ENCODE measurements around the gene SREK1IP1. TPM values are rescaled to one million over a fixed set of nuclear protein-coding genes. Genes with fewer than 3 reads are reported as not detected.

Gene SREK1IP1
- total RNA-seq, 2 experiments from 2014 or later: 19.0 to 20.6 TPM

GRCh38 chr5:64786372-64786771 lies 17.9 kb upstream of the SREK1IP1 start:
- DNase-seq (no peak), ATAC-seq (ENCODE audit: low read depth) (no peak)
- Mint-ChIP-seq H3K36me3 (peaks cover 9% of the 10 kb centered on the region), H3K27me3 (no peaks in the 10 kb centered on the region), H3K4me3 (no peak overlapping the region), H3K27ac (no peak overlapping the region), H3K9me3 (no peaks in the 10 kb centered on the region), H3K4me1 (peaks cover 11% of the 10 kb centered on the region)
- POLR2A ChIA-PET: no interaction called here

DNA sequence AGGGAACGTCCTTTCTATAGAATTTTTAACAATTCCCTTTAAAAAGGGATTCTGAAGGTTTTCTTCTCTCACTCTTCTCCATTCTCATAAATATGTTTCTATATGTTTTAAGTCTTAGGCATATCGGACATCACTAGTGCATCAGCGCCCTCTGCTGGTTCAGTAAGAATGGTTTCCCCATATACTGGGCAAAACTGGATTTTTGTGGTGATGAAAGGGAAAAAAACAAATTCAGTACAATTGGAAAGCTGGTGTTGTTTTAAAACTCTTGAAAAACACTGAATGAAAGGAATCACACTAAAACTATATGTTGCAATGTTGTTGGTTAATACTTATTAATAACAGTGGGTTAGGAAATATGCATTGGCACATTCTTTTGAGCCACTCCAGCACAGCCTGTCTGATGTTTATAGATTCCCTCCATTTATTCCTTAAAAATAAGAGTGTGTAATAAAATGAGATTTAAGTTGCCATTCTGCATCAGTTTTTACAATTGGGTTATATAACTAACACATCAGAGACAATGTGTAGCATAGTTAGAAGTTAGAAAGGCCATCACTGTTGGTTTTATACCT lies 16.0 kb upstream of the SREK1IP1 start:
- H3K4me3 Mint-ChIP-seq: no peak overlapping the region
- peaks cover 15% of the 10 kb centered on the region for H3K36me3 Mint-ChIP-seq
- DNase-seq (peak; percentile 43), ATAC-seq (ENCODE audit: low read depth) (no peak)
- no peak overlapping the region for H3K27ac Mint-ChIP-seq
- H3K27me3 Mint-ChIP-seq: no peaks in the 10 kb centered on the region
- no peaks in the 10 kb centered on the region for H3K9me3 Mint-ChIP-seq
- peaks cover 6% of the 10 kb centered on the region for H3K4me1 Mint-ChIP-seq
- POLR2A ChIA-PET: no interaction called here

DNA sequence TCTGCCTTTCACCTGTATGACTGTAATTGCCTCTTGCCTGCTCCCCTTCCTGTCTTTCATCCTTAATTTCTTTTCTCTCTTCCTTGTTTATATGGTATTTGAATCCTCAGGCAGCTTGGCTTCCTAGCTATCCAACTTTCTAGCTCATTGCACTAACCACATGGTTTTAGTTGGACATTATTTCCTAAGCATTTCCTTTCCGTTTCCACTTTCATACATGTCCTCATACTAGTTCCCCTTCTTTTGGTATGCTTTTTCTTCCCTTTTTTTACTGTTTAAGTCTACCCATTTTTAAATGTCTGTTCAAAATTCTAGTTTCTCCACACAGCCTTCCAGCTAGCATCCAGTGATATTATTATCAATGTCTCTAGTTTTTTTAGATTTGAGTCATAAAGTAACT lies 6.8 kb upstream of the SREK1IP1 start:
- POLR2A ChIA-PET: no interaction called here
- H3K36me3 Mint-ChIP-seq: peaks cover 11% of the 10 kb centered on the region
- ATAC-seq (ENCODE audit: low read depth): no peak
- no peaks in the 10 kb centered on the region for H3K9me3 Mint-ChIP-seq
- H3K27me3 Mint-ChIP-seq: no peaks in the 10 kb centered on the region
- no peak overlapping the region for H3K27ac Mint-ChIP-seq
- no peak for DNase-seq
- no peak overlapping the region for H3K4me3 Mint-ChIP-seq
- H3K4me1 Mint-ChIP-seq: peaks cover 7% of the 10 kb centered on the region

GRCh38 chr5:64773533-64773932 lies 5.0 kb upstream of the SREK1IP1 start:
- DNase-seq (no peak), ATAC-seq (ENCODE audit: low read depth) (no peak)
- POLR2A ChIA-PET: no interaction called here
- Mint-ChIP-seq H3K4me1 (peaks cover 16% of the 10 kb centered on the region), H3K36me3 (peaks cover 1% of the 10 kb centered on the region), H3K27ac (no peak overlapping the region), H3K4me3 (no peak overlapping the region), H3K27me3 (no peaks in the 10 kb centered on the region), H3K9me3 (no peaks in the 10 kb centered on the region)

DNA sequence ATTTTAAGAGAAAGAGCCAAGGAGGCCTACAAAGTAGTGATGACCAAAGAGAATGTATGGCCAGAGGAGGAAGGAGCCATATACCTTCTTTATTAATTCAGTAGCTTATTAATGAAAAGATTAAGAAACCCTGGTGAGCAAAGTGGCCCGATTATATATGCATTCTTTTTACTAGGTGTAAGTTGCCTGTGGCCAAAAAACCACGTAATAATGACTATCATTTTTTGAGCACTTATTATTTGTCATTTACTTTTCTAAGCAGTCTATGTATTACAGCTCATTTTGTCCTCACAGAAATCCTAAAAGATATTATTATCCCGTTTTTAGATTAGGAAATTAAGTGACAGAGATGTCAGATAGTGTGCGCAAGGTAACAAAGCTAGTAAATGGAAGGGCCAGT lies 3.2 kb upstream of the SREK1IP1 start:
- no peak overlapping the region for H3K4me3 Mint-ChIP-seq
- peaks cover 22% of the 10 kb centered on the region for H3K4me1 Mint-ChIP-seq
- H3K36me3 Mint-ChIP-seq: no peaks in the 10 kb centered on the region
- no peaks in the 10 kb centered on the region for H3K27me3 Mint-ChIP-seq
- ATAC-seq (ENCODE audit: low read depth) (no peak), DNase-seq (no peak)
- no peak overlapping the region for H3K27ac Mint-ChIP-seq
- H3K9me3 Mint-ChIP-seq: no peaks in the 10 kb centered on the region
- POLR2A ChIA-PET: no interaction called here

GRCh38 chr5:64769855-64770254 lies 1.4 kb upstream of the SREK1IP1 start:
- Mint-ChIP-seq H3K27me3 (no peaks in the 10 kb centered on the region), H3K4me3 (peak overlapping the region; percentile 97), H3K4me1 (peaks cover 29% of the 10 kb centered on the region), H3K27ac (no peak overlapping the region), H3K36me3 (peaks cover 4% of the 10 kb centered on the region), H3K9me3 (no peaks in the 10 kb centered on the region)
- no peak for DNase-seq
- POLR2A ChIA-PET: no interaction called here
- no peak for ATAC-seq (ENCODE audit: low read depth)

- H3K4me3 Mint-ChIP-seq: peak overlapping the region; percentile 97
- ATAC-seq (ENCODE audit: low read depth) (peak; percentile 5), DNase-seq (peak; percentile 36)
- no peaks in the 10 kb centered on the region for H3K9me3 Mint-ChIP-seq
- peaks cover 23% of the 10 kb centered on the region for H3K4me1 Mint-ChIP-seq
- peak overlapping the region; percentile 96 for H3K27ac Mint-ChIP-seq
- peaks cover 9% of the 10 kb centered on the region for H3K36me3 Mint-ChIP-seq
- POLR2A ChIA-PET: no interaction called here
- no peaks in the 10 kb centered on the region for H3K27me3 Mint-ChIP-seq
Measured at GRCh38 chr5:64767959-64768357, 533 bp downstream of the SREK1IP1 start.

DNA sequence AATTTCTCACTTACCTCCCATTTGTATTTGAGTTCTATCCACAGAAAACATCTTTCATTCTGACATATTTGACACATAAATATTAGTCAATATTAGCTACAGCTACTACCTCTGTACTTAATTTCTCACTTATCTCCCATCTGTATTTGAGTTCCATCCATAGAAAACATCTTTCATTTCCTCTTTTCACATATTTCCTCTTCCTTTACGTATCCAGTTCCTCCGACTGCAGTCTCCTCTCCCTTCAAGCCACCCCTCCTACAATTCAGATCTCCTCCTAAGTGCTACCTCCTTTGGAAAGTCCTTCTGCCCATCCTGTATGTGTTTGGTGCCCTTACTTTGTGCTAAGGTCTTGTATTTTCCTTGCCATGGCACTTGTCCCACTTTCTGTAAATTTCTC lies 1.6 kb downstream of the SREK1IP1 start:
- ATAC-seq (ENCODE audit: low read depth): no peak

GRCh38 chr5:64765804-64766504 lies 2.5 kb downstream of the SREK1IP1 start:
- no peak overlapping the region for H3K4me3 Mint-ChIP-seq
- peak overlapping the region; percentile 3 for H3K27ac Mint-ChIP-seq
- no peaks in the 10 kb centered on the region for H3K27me3 Mint-ChIP-seq
- H3K9me3 Mint-ChIP-seq: no peaks in the 10 kb centered on the region
- POLR2A ChIA-PET: no interaction called here
- H3K36me3 Mint-ChIP-seq: peaks cover 9% of the 10 kb centered on the region
- DNase-seq (no peak), ATAC-seq (ENCODE audit: low read depth) (no peak)
- peaks cover 23% of the 10 kb centered on the region for H3K4me1 Mint-ChIP-seq

More for the DNA sequence above, 1.6 kb downstream of the SREK1IP1 start:
- H3K27ac Mint-ChIP-seq: no peak overlapping the region
- H3K27me3 Mint-ChIP-seq: no peaks in the 10 kb centered on the region
- no peak for DNase-seq
- POLR2A ChIA-PET: no interaction called here
- H3K4me3 Mint-ChIP-seq: peak overlapping the region; percentile 97
- peaks cover 23% of the 10 kb centered on the region for H3K4me1 Mint-ChIP-seq
- no peaks in the 10 kb centered on the region for H3K9me3 Mint-ChIP-seq
- H3K36me3 Mint-ChIP-seq: peaks cover 9% of the 10 kb centered on the region

DNA sequence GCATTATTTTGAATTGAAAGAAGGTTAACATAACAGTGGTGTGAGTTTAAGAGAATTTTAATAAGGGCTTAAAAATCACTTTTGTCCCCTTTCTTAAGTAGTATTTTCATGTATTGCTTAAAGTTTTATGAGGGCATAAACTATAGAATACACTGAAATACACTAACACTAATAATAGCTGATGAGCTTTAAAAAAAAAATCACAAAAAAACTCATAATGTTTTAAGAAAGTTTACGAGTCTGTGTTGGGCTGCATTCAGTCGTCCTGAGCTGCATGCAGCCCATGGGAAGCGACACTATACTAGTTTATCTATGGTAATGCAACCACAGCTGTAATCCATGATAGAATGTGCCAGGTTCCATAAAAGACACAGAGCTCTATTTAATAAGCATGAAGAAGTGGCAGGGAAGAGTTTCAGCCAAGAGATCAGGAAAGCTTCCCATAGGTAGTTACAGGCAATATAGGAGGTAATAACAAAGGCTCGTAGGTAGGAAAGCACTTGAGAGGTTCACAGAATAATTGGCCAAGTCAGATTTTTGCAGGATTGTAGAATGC lies 4.5 kb downstream of the SREK1IP1 start:
- Mint-ChIP-seq H3K9me3 (no peaks in the 10 kb centered on the region), H3K27ac (no peak overlapping the region), H3K4me1 (peaks cover 13% of the 10 kb centered on the region), H3K36me3 (peaks cover 9% of the 10 kb centered on the region), H3K27me3 (no peaks in the 10 kb centered on the region), H3K4me3 (no peak overlapping the region)
- POLR2A ChIA-PET: no interaction called here
- ATAC-seq (ENCODE audit: low read depth) (no peak), DNase-seq (no peak)

DNA sequence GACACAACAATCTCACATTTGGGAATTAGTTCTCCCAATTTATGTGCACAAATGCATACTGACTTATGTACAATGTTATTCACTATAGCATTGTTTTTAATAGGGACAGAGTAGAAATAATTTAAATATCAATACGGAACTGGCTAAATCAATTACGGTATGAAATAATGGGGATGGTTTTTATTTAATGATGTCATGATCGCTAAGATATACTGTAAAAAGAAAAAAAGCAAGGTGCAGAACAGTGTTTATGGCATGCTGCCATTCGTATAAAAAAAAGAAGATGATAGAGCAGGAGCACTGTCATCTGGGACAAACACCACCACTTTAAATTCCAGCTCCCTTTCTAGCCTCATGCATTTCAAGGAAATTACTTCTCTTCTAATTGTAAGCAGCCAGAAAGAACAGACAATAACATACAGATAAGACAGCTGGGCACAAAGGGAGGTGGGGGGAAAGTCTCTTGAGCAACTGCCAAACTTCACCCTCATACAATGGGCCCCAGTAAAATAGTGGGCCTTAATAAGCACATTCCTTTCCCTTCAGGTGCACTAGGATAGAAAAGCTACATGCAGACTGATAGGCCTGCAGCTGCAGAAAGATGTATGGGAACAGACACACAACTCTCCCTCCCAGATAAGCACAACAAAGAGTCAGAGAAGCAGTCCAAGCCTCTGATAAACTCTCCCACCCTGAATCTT lies 8.4 kb downstream of the SREK1IP1 start:
- H3K4me1 Mint-ChIP-seq: no peaks in the 10 kb centered on the region
- H3K27me3 Mint-ChIP-seq: no peaks in the 10 kb centered on the region
- POLR2A ChIA-PET: no interaction called here
- H3K36me3 Mint-ChIP-seq: peaks cover 8% of the 10 kb centered on the region
- no peak for ATAC-seq (ENCODE audit: low read depth)
- no peaks in the 10 kb centered on the region for H3K9me3 Mint-ChIP-seq
- no peak overlapping the region for H3K4me3 Mint-ChIP-seq
- no peak for DNase-seq
- no peak overlapping the region for H3K27ac Mint-ChIP-seq

- H3K4me1 Mint-ChIP-seq: no peaks in the 10 kb centered on the region
- no peak for ATAC-seq (ENCODE audit: low read depth)
- no peak overlapping the region for H3K4me3 Mint-ChIP-seq
- no peak for DNase-seq
- no peaks in the 10 kb centered on the region for H3K27me3 Mint-ChIP-seq
- no peaks in the 10 kb centered on the region for H3K9me3 Mint-ChIP-seq
- POLR2A ChIA-PET: no interaction called here
- H3K27ac Mint-ChIP-seq: no peak overlapping the region
- H3K36me3 Mint-ChIP-seq: peaks cover 4% of the 10 kb centered on the region
Measured at GRCh38 chr5:64758901-64759300, 9.6 kb downstream of the SREK1IP1 start.

DNA sequence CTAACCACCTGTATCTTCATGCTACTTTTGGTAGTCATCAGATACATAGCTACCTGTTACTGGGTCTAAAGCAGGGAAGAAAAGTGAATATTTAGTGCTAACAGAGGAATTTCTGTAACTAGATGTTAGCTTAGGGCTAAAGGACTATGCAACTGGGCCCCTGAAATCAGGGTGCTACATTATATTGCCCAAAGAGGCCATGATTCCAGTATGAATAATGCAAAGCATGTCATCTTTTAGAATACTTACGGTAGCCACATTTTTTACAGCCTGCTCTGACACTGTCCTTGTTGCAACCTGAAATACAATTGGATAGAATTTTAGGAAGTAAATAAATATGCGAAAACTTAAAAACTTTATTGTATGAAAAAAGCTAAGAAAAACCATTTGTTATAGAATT lies 14.4 kb downstream of the SREK1IP1 start:
- Mint-ChIP-seq H3K4me3 (no peak overlapping the region), H3K27ac (no peak overlapping the region), H3K27me3 (no peaks in the 10 kb centered on the region), H3K4me1 (no peaks in the 10 kb centered on the region), H3K9me3 (no peaks in the 10 kb centered on the region), H3K36me3 (peaks cover 9% of the 10 kb centered on the region)
- ATAC-seq (ENCODE audit: low read depth): no peak
- no peak for DNase-seq
- POLR2A ChIA-PET: no interaction called here

DNA sequence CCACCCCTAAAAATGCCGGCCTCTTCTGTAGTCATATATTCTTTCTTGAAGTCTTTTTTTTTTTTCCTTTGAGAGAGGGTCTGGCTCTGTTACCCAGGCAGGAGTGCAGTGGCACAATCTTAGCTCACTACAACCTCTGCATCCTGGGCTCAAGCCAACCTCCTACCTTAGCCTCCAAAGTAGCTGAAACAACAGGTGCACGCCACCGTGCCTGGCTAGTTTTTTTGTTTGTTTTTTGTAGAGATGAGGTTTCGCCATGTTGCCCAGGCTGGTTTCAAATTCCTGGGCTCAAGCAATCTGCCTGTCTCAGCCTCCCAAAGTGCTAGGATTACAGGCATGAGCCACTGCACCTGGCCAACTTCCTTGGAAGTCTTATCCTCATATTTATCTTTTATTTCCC lies 19.1 kb downstream of the SREK1IP1 start:
- Mint-ChIP-seq H3K9me3 (no peaks in the 10 kb centered on the region), H3K36me3 (peaks cover 10% of the 10 kb centered on the region), H3K27me3 (no peaks in the 10 kb centered on the region), H3K4me1 (peaks cover 1% of the 10 kb centered on the region), H3K27ac (no peak overlapping the region), H3K4me3 (no peak overlapping the region)
- POLR2A ChIA-PET: no interaction called here
- no peak for ATAC-seq (ENCODE audit: low read depth)
- no peak for DNase-seq
